A549 (cell line): ENCODE data around the gene RAD51B. TPM values are rescaled to one million over a fixed set of nuclear protein-coding genes. Genes with fewer than 3 reads are reported as not detected.

Experiments used
- ATAC-seq, 2 experiments: fragments of 200-7000 bp in 1 of 2; fragments of >200 bp in 1 of 2; cut with Nextera tagmentation in 1 of 2; cut with Tn5 transposase in 1 of 2; 3 replicates each; pipeline versions ENCODE4 v1.8.0 to v1.9.1; 2018 to 2020; ENCODE audit warnings: mild to moderate bottlenecking in 1 of 2, moderate library complexity in 1 of 2
- CTCF ChIA-PET: fragments of 300-600 bp; sonication (Branson Sonifier 250); formaldehyde crosslinking; extraction: SDS; loops from one replicate; lab custom pipeline; 2021; ENCODE audit warnings: antibody characterized with exemption, inconsistent platforms; lab: Yijun Ruan, JAX
- POLR2A ChIA-PET: fragments of 350-600 bp; formaldehyde crosslinking; extraction: SDS; loops from one replicate; lab custom pipeline; 2021; ENCODE audit warnings: antibody characterized with exemption, inconsistent platforms; lab: Yijun Ruan, JAX
- DNase-seq, 2 experiments: peaks; one replicate each; pipeline versions ENCODE4 v3.0.0 to v3.0.0-alpha.2; 2011 to 2016; ENCODE audit warnings: low read depth in 1 of 2, low spot score in 1 of 2
- FAIRE-seq: peaks from 2 replicates; lab custom pipeline; 2011; peaks lifted over from hg19 to GRCh38; lab: Jason Lieb, UNC
- H3K27ac ChIP-seq, 2 experiments: fragments of >200 bp; sonication (Bioruptor Twin); formaldehyde crosslinking; 3 replicates each; pipeline ENCODE4 v1.5.1; 2016 to 2017
- H3K4me1 ChIP-seq: fragments of >200 bp; sonication (Bioruptor Twin); formaldehyde crosslinking; 3 replicates; pipeline ENCODE4 v1.6.1; 2016
- H3K4me2 ChIP-seq: fragments of >200 bp; sonication (Bioruptor Twin); formaldehyde crosslinking; 3 replicates; pipeline ENCODE4 v1.6.1; 2016
- H3K4me3 ChIP-seq: fragments of >200 bp; sonication (Bioruptor Twin); formaldehyde crosslinking; 3 replicates; pipeline ENCODE4 v1.5.1; 2016
- H3K9me3 ChIP-seq: fragments of >200 bp; sonication (Bioruptor Twin); formaldehyde crosslinking; 3 replicates; pipeline ENCODE4 v1.6.1; 2016
- BHLHE40 ChIP-seq: IDR thresholded peaks from 2 replicates; pipeline ENCODE4 v1.6.1; 2012; ENCODE audit warnings: low read depth, low read length, inconsistent platforms
- CEBPB ChIP-seq, 2 experiments: fragments of >200 bp in 1 of 2; sonication (Bioruptor Twin) in 1 of 2; formaldehyde crosslinking in 1 of 2; IDR thresholded peaks; 2 replicates each; pipeline ENCODE4 v1.6.1; 2012 to 2016
- CHD2 ChIP-seq: fragments of 150-350 bp; IDR thresholded peaks from 2 replicates; pipeline ENCODE4 v1.6.1; 2014; ENCODE audit warnings: low read length; ENCODE audit not compliant: partially characterized antibody
- CHD4 ChIP-seq: fragments of 200-600 bp; sonication (generic); IDR thresholded peaks from 2 replicates; pipeline ENCODE4 v1.6.1; 2016; ENCODE audit warnings: antibody characterized with exemption, mild to moderate bottlenecking, borderline replicate concordance
- EHF ChIP-seq: fragments of 250-450 bp; sonication (Bioruptor Pico); IDR thresholded peaks from 2 replicates; pipeline ENCODE4 v1.5.0; 2020; ENCODE audit warnings: mild to moderate bottlenecking
- ESRRA ChIP-seq: fragments of 150-350 bp; IDR thresholded peaks from 2 replicates; pipeline ENCODE4 v1.6.1; 2014; ENCODE audit warnings: mild to moderate bottlenecking, low read length, borderline replicate concordance
- FOSL2 ChIP-seq, 2 experiments: fragments of 450-650 bp in 1 of 2; fragments of >200 bp in 1 of 2; sonication (Bioruptor Twin) in 1 of 2; formaldehyde crosslinking; IDR thresholded peaks; 2 replicates each; pipeline versions ENCODE4 v1.5.0 to v1.6.1; 2016 to 2020; ENCODE audit warnings: mild to moderate bottlenecking in 1 of 2, moderate library complexity in 1 of 2
- HOXB5 ChIP-seq: fragments of 250-450 bp; sonication (Bioruptor Pico); IDR thresholded peaks from 2 replicates; pipeline ENCODE4 v1.5.0; 2020; ENCODE audit warnings: mild to moderate bottlenecking, moderate library complexity
- JUN ChIP-seq, 2 experiments: fragments of >200 bp; sonication (Bioruptor Twin); formaldehyde crosslinking; IDR thresholded peaks; 2 replicates in 1 of 2; 3 replicates in 1 of 2; pipeline ENCODE4 v1.6.1; 2016 to 2017
- JUNB ChIP-seq: fragments of >200 bp; sonication (Bioruptor Twin); formaldehyde crosslinking; IDR thresholded peaks from 2 replicates; pipeline ENCODE4 v1.6.1; 2016
- KDM5A ChIP-seq: fragments of 200-600 bp; sonication (generic); IDR thresholded peaks from 2 replicates; pipeline ENCODE4 v1.6.1; 2016; ENCODE audit warnings: antibody characterized with exemption, mild to moderate bottlenecking
- RARB ChIP-seq: fragments of 250-450 bp; sonication (Bioruptor Pico); IDR thresholded peaks from 2 replicates; pipeline ENCODE4 v1.8.0; 2021; ENCODE audit warnings: mild to moderate bottlenecking, moderate library complexity
- RFX5 ChIP-seq: fragments of 450-650 bp; IDR thresholded peaks from 2 replicates; pipeline ENCODE4 v1.7.1; 2014; ENCODE audit warnings: antibody characterized with exemption, mild to moderate bottlenecking, moderate library complexity
- SMC3 ChIP-seq: fragments of >200 bp; sonication (Bioruptor Twin); formaldehyde crosslinking; IDR thresholded peaks from 3 replicates; pipeline ENCODE4 v1.6.1; 2018; ENCODE audit warnings: inconsistent platforms
- ZNF302 ChIP-seq: fragments of 250-450 bp; sonication (Bioruptor Pico); IDR thresholded peaks from 2 replicates; pipeline ENCODE4 v1.9.0; 2021; ENCODE audit warnings: inconsistent platforms, mild to moderate bottlenecking, moderate library complexity
- WGBS: methylation state at CpG from one replicate; pipeline ENCODE4 v1.1.6; 2017; ENCODE audit errors: missing lambda C conversion rate; 5-methylcytosine and 5-hydroxymethylcytosine counted together
- polyA plus RNA-seq, 4 experiments: library from polyadenylated mRNA; depleted of rRNA in 3 of 4; stranded (reverse); fragments of >200 nt; fragmentation: RNase III in 1 of 4; extraction: RNeasy Plus Mini Kit Qiagen cat#74134 plus additional on column Dnase treatment in 1 of 4; gene quantifications; 2 replicates in 3 of 4; 3 replicates in 1 of 4; pipeline ENCODE4 v1.2.3, GENCODE V29; 2011 to 2017
- TF ChIP-seq, protein P1 (sequence below): fragments of 150-350 bp; IDR thresholded peaks from 2 replicates; pipeline ENCODE4 v1.6.1; 2014; ENCODE audit warnings: low read depth, mild to moderate bottlenecking, low read length

RAD51B gene
- polyA plus RNA-seq, 2 of the 4 experiments (the other 2 are of a cell fraction), result 7.2 to 10.8 TPM

DNA sequence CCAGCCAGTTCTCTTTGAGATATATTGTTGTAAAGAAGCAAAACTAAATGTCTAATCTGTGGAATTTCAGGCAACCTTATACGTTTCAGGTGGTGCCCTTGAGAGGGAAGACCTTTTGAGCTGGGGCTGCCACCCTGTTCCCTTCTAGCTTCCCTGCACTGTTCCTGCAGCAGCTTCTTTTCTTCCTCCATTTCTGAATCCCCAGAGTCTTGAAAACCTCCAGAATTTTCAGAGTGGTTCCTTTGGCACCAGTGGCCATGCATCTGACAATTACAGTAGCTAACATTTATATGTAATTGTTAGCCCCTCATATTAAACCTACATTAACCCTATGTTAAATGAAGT is 702.0 kb downstream of the RAD51B start:
- Histone ChIP-seq H3K4me2 (peak overlapping the region; percentile 50), H3K27ac (peak overlapping the region; percentile 67 to 79), H3K9me3 (peaks cover 7% of the 10 kb centered on the region; the same call in 2 of the 3 replicates), H3K4me3 (no peak overlapping the region), H3K4me1 (peaks cover 31% of the 10 kb centered on the region)
- FAIRE-seq, result no peak
- TF ChIP-seq FOSL2 (IDR thresholded peaks at IDR 0.05), result no peak
- TF ChIP-seq FOSL2 (CRISPR knock-in tag; IDR thresholded peaks at IDR 0.05), result no peak
- TF ChIP-seq EHF (CRISPR knock-in tag), result no peak
- no peak for TF ChIP-seq RARB (CRISPR knock-in tag)
- TF ChIP-seq JUN (IDR thresholded peaks at IDR 0.05), result no peak
- TF ChIP-seq RFX5, result no peak
- TF ChIP-seq JUNB, result no peak
- no peak for TF ChIP-seq KDM5A
- TF ChIP-seq, protein P1, sequence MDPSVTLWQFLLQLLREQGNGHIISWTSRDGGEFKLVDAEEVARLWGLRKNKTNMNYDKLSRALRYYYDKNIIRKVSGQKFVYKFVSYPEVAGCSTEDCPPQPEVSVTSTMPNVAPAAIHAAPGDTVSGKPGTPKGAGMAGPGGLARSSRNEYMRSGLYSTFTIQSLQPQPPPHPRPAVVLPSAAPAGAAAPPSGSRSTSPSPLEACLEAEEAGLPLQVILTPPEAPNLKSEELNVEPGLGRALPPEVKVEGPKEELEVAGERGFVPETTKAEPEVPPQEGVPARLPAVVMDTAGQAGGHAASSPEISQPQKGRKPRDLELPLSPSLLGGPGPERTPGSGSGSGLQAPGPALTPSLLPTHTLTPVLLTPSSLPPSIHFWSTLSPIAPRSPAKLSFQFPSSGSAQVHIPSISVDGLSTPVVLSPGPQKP, result no peak
- CTCF ChIA-PET, result interaction anchor here (0.8 to 1.1 kb wide), 3 partner anchors 14 to 295 kb away, joined by 3 to 4 read pairs (median 3); no protein-coding TSS in a partner anchor
- ATAC-seq, result peak in 1 of 2 experiments; percentile 51; a peak in 3 of 6 replicates
- POLR2A ChIA-PET, result no interaction called here
- DNase-seq, result no peak
- WGBS, result 14% methylated on average over 1 of the region's 1 CpG

DNA sequence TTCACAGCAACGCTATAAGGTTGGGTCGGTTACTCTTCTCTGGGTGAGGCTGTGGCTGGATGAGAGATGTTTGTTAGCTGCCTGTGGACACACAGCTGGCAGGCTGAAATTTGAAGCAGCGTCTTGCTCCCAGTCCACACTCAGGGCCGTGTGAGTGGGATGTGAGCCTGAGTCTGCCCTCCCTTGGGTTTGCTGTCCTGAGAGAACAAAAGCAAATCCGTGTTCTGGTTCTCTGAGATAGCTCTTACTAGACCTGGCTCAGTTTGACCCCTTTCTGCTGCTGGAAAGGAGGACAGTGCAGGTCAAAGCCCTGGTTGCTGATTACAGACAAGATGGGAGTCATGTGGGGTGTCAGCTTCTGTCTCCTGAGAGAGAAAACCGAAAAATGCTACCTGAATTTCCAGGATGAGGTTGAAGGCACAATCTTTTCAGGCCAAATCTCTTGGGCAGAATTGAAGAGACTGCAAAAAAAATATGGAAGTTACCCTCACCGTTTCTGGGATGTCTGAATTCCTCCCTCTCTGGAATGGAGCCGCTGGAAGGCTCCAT is 702.5 kb downstream of the RAD51B start:
- 89% methylated on average over 8 of the region's 8 CpGs for WGBS
- no peak overlapping the region for H3K4me3 ChIP-seq
- ChIA-PET POLR2A (no interaction called here), CTCF (interaction anchor here (0.8 to 1.5 kb wide), 2 partner anchors 13 to 191 kb away, joined by 3 to 4 read pairs; no protein-coding TSS in a partner anchor)
- no peak for TF ChIP-seq EHF (CRISPR knock-in tag)
- no peak for TF ChIP-seq CEBPB (IDR thresholded peaks at IDR 0.05)
- no peak for TF ChIP-seq CHD4
- peaks cover 36% of the 10 kb centered on the region for H3K4me1 ChIP-seq
- H3K9me3 ChIP-seq, result peaks cover 7% of the 10 kb centered on the region; the same call in 2 of the 3 replicates
- H3K27ac ChIP-seq, result peak overlapping the region; percentile 67 to 79
- FAIRE-seq, result no peak
- H3K4me2 ChIP-seq, result peak overlapping the region; percentile 50
- no peak for ATAC-seq
- DNase-seq, result no peak

DNA sequence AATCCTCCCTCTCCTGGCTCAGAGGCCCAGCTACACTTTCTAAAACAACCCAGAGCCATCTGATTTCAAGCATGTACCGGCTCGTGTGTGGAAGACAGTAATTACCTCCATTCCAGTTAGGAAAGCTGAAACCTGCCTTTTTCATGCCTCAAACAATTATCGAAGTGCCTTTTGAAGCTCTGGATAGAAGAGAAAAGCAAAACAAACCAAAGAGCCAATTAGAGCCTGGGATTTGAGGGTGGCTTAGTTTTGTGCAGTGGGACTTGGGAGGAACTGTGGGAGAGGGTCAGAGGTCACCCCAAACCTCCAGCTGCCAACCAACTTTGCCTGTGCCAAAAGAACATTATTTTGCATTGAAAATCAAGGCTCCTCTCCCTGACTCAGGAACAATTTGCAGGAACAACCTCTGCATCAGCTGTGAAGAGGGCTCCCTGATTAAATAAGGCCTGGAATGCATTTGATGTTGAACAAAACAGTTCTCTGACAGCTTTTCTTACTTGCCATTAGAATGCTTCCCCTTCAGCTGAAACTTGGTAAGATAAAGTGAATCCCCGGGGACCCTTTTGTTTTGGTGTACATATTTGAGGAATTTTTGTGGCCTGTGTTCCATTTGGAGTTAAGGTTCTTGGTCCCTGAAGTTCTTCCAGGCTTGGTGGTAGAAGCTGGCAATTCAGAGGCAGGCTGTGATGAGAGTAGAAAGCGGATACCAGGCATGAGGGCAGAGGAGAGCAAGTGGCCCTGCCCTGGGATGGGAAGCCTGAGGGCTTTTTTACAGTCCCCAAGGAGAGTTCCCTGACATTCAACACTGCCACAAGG is 703.1 kb downstream of the RAD51B start:
- no peak for FAIRE-seq
- H3K27ac ChIP-seq, result peak overlapping the region; percentile 67 to 79; a peak in 5 of 6 replicates
- POLR2A ChIA-PET, result no interaction called here
- DNase-seq, result no peak
- H3K4me1 ChIP-seq, result peaks cover 42% of the 10 kb centered on the region
- H3K4me3 ChIP-seq, result no peak overlapping the region
- WGBS, result 95% methylated on average over 5 of the region's 5 CpGs
- CTCF ChIA-PET, result interaction anchor here (0.6 to 1.5 kb wide), 2 partner anchors 12 to 954 kb away, joined by 3 to 4 read pairs; no protein-coding TSS in a partner anchor
- no peak for TF ChIP-seq SMC3
- TF ChIP-seq ESRRA, result no peak
- TF ChIP-seq ZNF302 (CRISPR knock-in tag), result no peak
- TF ChIP-seq BHLHE40, result no peak
- TF ChIP-seq HOXB5 (CRISPR knock-in tag), result no peak
- H3K9me3 ChIP-seq, result peaks cover 7% of the 10 kb centered on the region; the same call in 2 of the 3 replicates
- ATAC-seq, result no peak
- no peak overlapping the region for H3K4me2 ChIP-seq

DNA sequence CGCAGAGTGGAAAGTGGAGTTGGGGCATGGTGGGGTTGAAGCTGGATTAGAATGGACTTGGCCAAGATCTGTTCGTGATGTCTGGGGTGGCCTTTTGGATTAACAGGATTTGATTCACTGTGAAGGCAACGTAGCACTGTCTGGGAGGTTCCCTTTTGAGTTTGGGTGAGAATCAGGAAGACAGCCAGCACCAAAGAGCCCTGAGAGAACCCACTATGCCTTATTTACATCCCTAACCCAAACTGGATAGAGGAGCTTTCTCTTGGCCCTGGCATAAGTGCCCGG is 703.7 kb downstream of the RAD51B start:
- ChIA-PET POLR2A (no interaction called here), CTCF (interaction anchor here (1.4 to 1.5 kb wide), 2 partner anchors 9 to 12 kb away, joined by 3 to 4 read pairs; no protein-coding TSS in a partner anchor)
- Histone ChIP-seq H3K4me1 (peaks cover 42% of the 10 kb centered on the region), H3K27ac (peak overlapping the region; percentile 67 to 79; a peak in 4 of 6 replicates), H3K4me3 (no peak overlapping the region), H3K4me2 (no peak overlapping the region), H3K9me3 (peaks cover 7% of the 10 kb centered on the region)
- TF ChIP-seq CHD2, result no peak
- WGBS, result 87% methylated on average over 4 of the region's 4 CpGs
- no peak for DNase-seq
- no peak for ATAC-seq
- FAIRE-seq, result no peak
